ENCODE data around the gene PGS1.

PGS1 gene

GRCh38 chr17:78359997-78360370, 18.5 kb upstream of the PGS1 start, which contains the start of gene SOCS3:
SOCS3 (minus strand) TSS chr17:78360077; CDS start chr17:78359095, 982 bp downstream.
- Histone ChIP-seq H3K9me3 (ENCODE audit: insufficient read depth, low read length) (no peaks in the 10 kb centered on the region), H3K36me3 (ENCODE audit: low read length) (no peaks in the 10 kb centered on the region), H2AFZ (ENCODE audit: low read depth, low read length, severe bottlenecking) (no peak within 1 kb of the TSS), H3K9ac (ENCODE audit: low read length) (no peak within 1 kb of the TSS; the same call in 1 of the 2 replicates), H3K4me2 (ENCODE audit: low read depth, low read length, poor library complexity, severe bottlenecking) (peak within 1 kb of the TSS; percentile 54), H3F3A (ENCODE audit: insufficient read depth) (no peaks in the 10 kb centered on the region; the same call in 1 of the 2 replicates), H3K27me3 (ENCODE audit: low read length) (peaks cover 4% of the 10 kb centered on the region; the same call in 1 of the 2 replicates), H3K4me3 (ENCODE audit: insufficient read depth, low read length, poor library complexity, severe bottlenecking) (peak within 1 kb of the TSS; percentile 13), H4K20me1 (ENCODE audit: low read depth, low read length) (no peaks in the 10 kb centered on the region), H3K9me2 (replicated peaks; ENCODE audit: insufficient read depth, low read length) (no peaks in the 10 kb centered on the region), H3K79me2 (ENCODE audit: insufficient read depth, low read length) (no peaks in the 10 kb centered on the region), H3K27ac (ENCODE audit: low read depth, low read length) (no peak within 1 kb of the TSS)
- TF ChIP-seq CTCF (IDR thresholded peaks at IDR 0.05; ENCODE audit: insufficient read depth, low read length, poor library complexity, severe bottlenecking) (no peak), EZH2phosphoT487 (conservative IDR thresholded peaks at IDR 0.05; ENCODE audit: low read length) (no peak)

GRCh38 chr17:78360371-78361224, 17.9 kb upstream of the PGS1 start:
- H2AFZ ChIP-seq (ENCODE audit: low read depth, low read length, severe bottlenecking), result no peak overlapping the region
- no peak overlapping the region; the same call in 1 of the 2 replicates for H3K9ac ChIP-seq (ENCODE audit: low read length)
- H3K27ac ChIP-seq (ENCODE audit: low read depth, low read length), result no peak overlapping the region

GRCh38 chr17:78361225-78361701, 17.2 kb upstream of the PGS1 start:
- H3K4me3 ChIP-seq (ENCODE audit: insufficient read depth, low read length, poor library complexity, severe bottlenecking), result no peak overlapping the region

More at GRCh38 chr17:78360371-78361224, 17.9 kb upstream of the PGS1 start:
- Histone ChIP-seq H3K9me3 (ENCODE audit: insufficient read depth, low read length) (no peaks in the 10 kb centered on the region), H3K4me3 (ENCODE audit: insufficient read depth, low read length, poor library complexity, severe bottlenecking) (peak overlapping the region; percentile 13), H3K27me3 (ENCODE audit: low read length) (peaks cover 6% of the 10 kb centered on the region; the same call in 1 of the 2 replicates), H3K9me2 (replicated peaks; ENCODE audit: insufficient read depth, low read length) (no peaks in the 10 kb centered on the region), H3K79me2 (ENCODE audit: insufficient read depth, low read length) (no peaks in the 10 kb centered on the region), H3K4me2 (ENCODE audit: low read depth, low read length, poor library complexity, severe bottlenecking) (peak overlapping the region; percentile 54), H4K20me1 (ENCODE audit: low read depth, low read length) (no peaks in the 10 kb centered on the region), H3F3A (ENCODE audit: insufficient read depth) (no peaks in the 10 kb centered on the region; the same call in 1 of the 2 replicates), H3K36me3 (ENCODE audit: low read length) (no peaks in the 10 kb centered on the region)
- no peak for TF ChIP-seq EZH2phosphoT487 (conservative IDR thresholded peaks at IDR 0.05; ENCODE audit: low read length)
- peak; percentile 73 for TF ChIP-seq CTCF (IDR thresholded peaks at IDR 0.05; ENCODE audit: insufficient read depth, low read length, poor library complexity, severe bottlenecking)

More at GRCh38 chr17:78361225-78361701, 17.2 kb upstream of the PGS1 start:
- no peak overlapping the region for H3K4me2 ChIP-seq (ENCODE audit: low read depth, low read length, poor library complexity, severe bottlenecking)
- H3K9me2 ChIP-seq (replicated peaks; ENCODE audit: insufficient read depth, low read length), result no peaks in the 10 kb centered on the region
- peaks cover 6% of the 10 kb centered on the region; the same call in 1 of the 2 replicates for H3K27me3 ChIP-seq (ENCODE audit: low read length)
- H3K27ac ChIP-seq (ENCODE audit: low read depth, low read length), result no peak overlapping the region
- TF ChIP-seq EZH2phosphoT487 (conservative IDR thresholded peaks at IDR 0.05; ENCODE audit: low read length) (no peak), CTCF (IDR thresholded peaks at IDR 0.05; ENCODE audit: insufficient read depth, low read length, poor library complexity, severe bottlenecking) (no peak)
- no peaks in the 10 kb centered on the region for H3K36me3 ChIP-seq (ENCODE audit: low read length)
- H3F3A ChIP-seq (ENCODE audit: insufficient read depth), result no peaks in the 10 kb centered on the region; the same call in 1 of the 2 replicates
- no peaks in the 10 kb centered on the region for H3K79me2 ChIP-seq (ENCODE audit: insufficient read depth, low read length)
- no peaks in the 10 kb centered on the region for H3K9me3 ChIP-seq (ENCODE audit: insufficient read depth, low read length)
- no peaks in the 10 kb centered on the region for H4K20me1 ChIP-seq (ENCODE audit: low read depth, low read length)
- no peak overlapping the region for H2AFZ ChIP-seq (ENCODE audit: low read depth, low read length, severe bottlenecking)
- no peak overlapping the region for H3K9ac ChIP-seq (ENCODE audit: low read length)
